ENCODE data around the gene SYTL3.
"Not testable (repeated sequence)": the region's sequence is repeated elsewhere in the genome, so short reads cannot be mapped to it uniquely, and the experiment has no call there.

The SYTL3 gene

GRCh38 chr6:158631678-158632537 is 17.9 kb upstream of the SYTL3 start:
- H3K36me3 ChIP-seq (ENCODE audit: control insufficient read depth, insufficient read depth, low read length) = peaks cover 4% of the 10 kb centered on the region
- WGBS, 2 experiments = 91 to 92% methylated on average over 19 of the region's 19 CpGs
- no peak overlapping the region for H3K27ac ChIP-seq (ENCODE audit: insufficient read depth, low read depth, low read length, poor library complexity, severe bottlenecking)

GRCh38 chr6:158632538-158633119 is 17.2 kb upstream of the SYTL3 start:
- not testable (repeated sequence) for H3K27me3 ChIP-seq (ENCODE audit: control insufficient read depth, insufficient read depth, low read length, poor library complexity, severe bottlenecking); H3K9me3 ChIP-seq (ENCODE audit: control insufficient read depth, low read length); H3K4me1 ChIP-seq (ENCODE audit: control insufficient read depth, insufficient read depth, low read length); H3K36me3 ChIP-seq (ENCODE audit: control insufficient read depth, insufficient read depth, low read length); H3K4me3 ChIP-seq (ENCODE audit: insufficient read depth, low read depth, low read length); H3K27ac ChIP-seq (ENCODE audit: insufficient read depth, low read depth, low read length, poor library complexity, severe bottlenecking)
- WGBS, 2 experiments = 80 to 97% methylated on average over 3 of the region's 3 CpGs

More at GRCh38 chr6:158631678-158632537, 17.9 kb upstream of the SYTL3 start:
- H3K4me3 ChIP-seq (ENCODE audit: insufficient read depth, low read depth, low read length) = no peak overlapping the region
- no peaks in the 10 kb centered on the region for H3K27me3 ChIP-seq (ENCODE audit: control insufficient read depth, insufficient read depth, low read length, poor library complexity, severe bottlenecking)
- H3K4me1 ChIP-seq (ENCODE audit: control insufficient read depth, insufficient read depth, low read length) = no peaks in the 10 kb centered on the region
- no peaks in the 10 kb centered on the region for H3K9me3 ChIP-seq (ENCODE audit: control insufficient read depth, low read length)

- Histone ChIP-seq H3K27me3 (ENCODE audit: control insufficient read depth, insufficient read depth, low read length, poor library complexity, severe bottlenecking) (no peaks in the 10 kb centered on the region), H3K4me1 (ENCODE audit: control insufficient read depth, insufficient read depth, low read length) (no peaks in the 10 kb centered on the region), H3K4me3 (ENCODE audit: insufficient read depth, low read depth, low read length) (no peak overlapping the region), H3K27ac (ENCODE audit: insufficient read depth, low read depth, low read length, poor library complexity, severe bottlenecking) (no peak overlapping the region), H3K9me3 (ENCODE audit: control insufficient read depth, low read length) (no peaks in the 10 kb centered on the region), H3K36me3 (ENCODE audit: control insufficient read depth, insufficient read depth, low read length) (peaks cover 4% of the 10 kb centered on the region)
- WGBS, 2 experiments = 96% methylated on average over 11 of the region's 11 CpGs
These were observed 16.7 kb upstream of the SYTL3 start for GRCh38 chr6:158633127-158633526.

GRCh38 chr6:158634695-158635426 is 15.0 kb upstream of the SYTL3 start:
- Histone ChIP-seq H3K9me3 (ENCODE audit: control insufficient read depth, low read length) (no peaks in the 10 kb centered on the region), H3K27ac (ENCODE audit: insufficient read depth, low read depth, low read length, poor library complexity, severe bottlenecking) (no peak overlapping the region), H3K4me1 (ENCODE audit: control insufficient read depth, insufficient read depth, low read length) (no peaks in the 10 kb centered on the region), H3K36me3 (ENCODE audit: control insufficient read depth, insufficient read depth, low read length) (peaks cover 4% of the 10 kb centered on the region), H3K27me3 (ENCODE audit: control insufficient read depth, insufficient read depth, low read length, poor library complexity, severe bottlenecking) (no peaks in the 10 kb centered on the region), H3K4me3 (ENCODE audit: insufficient read depth, low read depth, low read length) (no peak overlapping the region)
- WGBS, 2 experiments = 97 to 99% methylated on average over 5 of the region's 6 CpGs

GRCh38 chr6:158635427-158636073 is 14.3 kb upstream of the SYTL3 start:
- no peaks in the 10 kb centered on the region for H3K9me3 ChIP-seq (ENCODE audit: control insufficient read depth, low read length)
- H3K27me3 ChIP-seq (ENCODE audit: control insufficient read depth, insufficient read depth, low read length, poor library complexity, severe bottlenecking) = no peaks in the 10 kb centered on the region
- no peak overlapping the region for H3K27ac ChIP-seq (ENCODE audit: insufficient read depth, low read depth, low read length, poor library complexity, severe bottlenecking)
- H3K4me3 ChIP-seq (ENCODE audit: insufficient read depth, low read depth, low read length) = no peak overlapping the region
- H3K36me3 ChIP-seq (ENCODE audit: control insufficient read depth, insufficient read depth, low read length) = peaks cover 4% of the 10 kb centered on the region
- H3K4me1 ChIP-seq (ENCODE audit: control insufficient read depth, insufficient read depth, low read length) = peaks cover 5% of the 10 kb centered on the region
- 97 to 98% methylated on average over 4 to 6 of the region's 7 CpGs for WGBS, 2 experiments

- Histone ChIP-seq H3K4me1 (ENCODE audit: control insufficient read depth, insufficient read depth, low read length) (peaks cover 7% of the 10 kb centered on the region), H3K27ac (ENCODE audit: insufficient read depth, low read depth, low read length, poor library complexity, severe bottlenecking) (no peak overlapping the region), H3K4me3 (ENCODE audit: insufficient read depth, low read depth, low read length) (no peak overlapping the region), H3K36me3 (ENCODE audit: control insufficient read depth, insufficient read depth, low read length) (peaks cover 4% of the 10 kb centered on the region), H3K9me3 (ENCODE audit: control insufficient read depth, low read length) (no peaks in the 10 kb centered on the region), H3K27me3 (ENCODE audit: control insufficient read depth, insufficient read depth, low read length, poor library complexity, severe bottlenecking) (no peaks in the 10 kb centered on the region)
- 94 to 95% methylated on average over 6 of the region's 8 CpGs for WGBS, 2 experiments
These were observed 13.1 kb upstream of the SYTL3 start for GRCh38 chr6:158636778-158637177.

GRCh38 chr6:158638324-158638854 is 11.5 kb upstream of the SYTL3 start:
- H3K27ac ChIP-seq (ENCODE audit: insufficient read depth, low read depth, low read length, poor library complexity, severe bottlenecking) = no peak overlapping the region
- WGBS, 2 experiments = 89 to 96% methylated on average over 3 of the region's 3 CpGs
- no peaks in the 10 kb centered on the region for H3K27me3 ChIP-seq (ENCODE audit: control insufficient read depth, insufficient read depth, low read length, poor library complexity, severe bottlenecking)
- no peaks in the 10 kb centered on the region for H3K9me3 ChIP-seq (ENCODE audit: control insufficient read depth, low read length)
- peaks cover 15% of the 10 kb centered on the region for H3K4me1 ChIP-seq (ENCODE audit: control insufficient read depth, insufficient read depth, low read length)
- H3K4me3 ChIP-seq (ENCODE audit: insufficient read depth, low read depth, low read length) = no peak overlapping the region
- H3K36me3 ChIP-seq (ENCODE audit: control insufficient read depth, insufficient read depth, low read length) = no peaks in the 10 kb centered on the region

- Histone ChIP-seq H3K27me3 (ENCODE audit: control insufficient read depth, insufficient read depth, low read length, poor library complexity, severe bottlenecking) (no peaks in the 10 kb centered on the region), H3K4me1 (ENCODE audit: control insufficient read depth, insufficient read depth, low read length) (peaks cover 15% of the 10 kb centered on the region), H3K36me3 (ENCODE audit: control insufficient read depth, insufficient read depth, low read length) (no peaks in the 10 kb centered on the region), H3K4me3 (ENCODE audit: insufficient read depth, low read depth, low read length) (no peak overlapping the region), H3K27ac (ENCODE audit: insufficient read depth, low read depth, low read length, poor library complexity, severe bottlenecking) (no peak overlapping the region), H3K9me3 (ENCODE audit: control insufficient read depth, low read length) (no peaks in the 10 kb centered on the region)
- WGBS, 2 experiments = 86 to 90% methylated on average over 5 of the region's 5 CpGs
These were observed 10.8 kb upstream of the SYTL3 start for GRCh38 chr6:158639056-158639455.

GRCh38 chr6:158640519-158640918 is 9.3 kb upstream of the SYTL3 start:
- Histone ChIP-seq H3K27me3 (ENCODE audit: control insufficient read depth, insufficient read depth, low read length, poor library complexity, severe bottlenecking) (peaks cover 3% of the 10 kb centered on the region), H3K36me3 (ENCODE audit: control insufficient read depth, insufficient read depth, low read length) (no peaks in the 10 kb centered on the region), H3K4me3 (ENCODE audit: insufficient read depth, low read depth, low read length) (no peak overlapping the region), H3K9me3 (ENCODE audit: control insufficient read depth, low read length) (no peaks in the 10 kb centered on the region), H3K4me1 (ENCODE audit: control insufficient read depth, insufficient read depth, low read length) (peaks cover 15% of the 10 kb centered on the region), H3K27ac (ENCODE audit: insufficient read depth, low read depth, low read length, poor library complexity, severe bottlenecking) (no peak overlapping the region)
- WGBS, 2 experiments = 89 to 92% methylated on average over 2 of the region's 2 CpGs

All from ectodermal cell (in vitro differentiated cells).